ENCODE results near the gene MXRA7. TPM values are rescaled to one million over a fixed set of nuclear protein-coding genes. Genes with fewer than 3 reads are reported as not detected.

Gene MXRA7
- total RNA-seq, 1 experiment from 2014 or later: 77.9 TPM

DNA sequence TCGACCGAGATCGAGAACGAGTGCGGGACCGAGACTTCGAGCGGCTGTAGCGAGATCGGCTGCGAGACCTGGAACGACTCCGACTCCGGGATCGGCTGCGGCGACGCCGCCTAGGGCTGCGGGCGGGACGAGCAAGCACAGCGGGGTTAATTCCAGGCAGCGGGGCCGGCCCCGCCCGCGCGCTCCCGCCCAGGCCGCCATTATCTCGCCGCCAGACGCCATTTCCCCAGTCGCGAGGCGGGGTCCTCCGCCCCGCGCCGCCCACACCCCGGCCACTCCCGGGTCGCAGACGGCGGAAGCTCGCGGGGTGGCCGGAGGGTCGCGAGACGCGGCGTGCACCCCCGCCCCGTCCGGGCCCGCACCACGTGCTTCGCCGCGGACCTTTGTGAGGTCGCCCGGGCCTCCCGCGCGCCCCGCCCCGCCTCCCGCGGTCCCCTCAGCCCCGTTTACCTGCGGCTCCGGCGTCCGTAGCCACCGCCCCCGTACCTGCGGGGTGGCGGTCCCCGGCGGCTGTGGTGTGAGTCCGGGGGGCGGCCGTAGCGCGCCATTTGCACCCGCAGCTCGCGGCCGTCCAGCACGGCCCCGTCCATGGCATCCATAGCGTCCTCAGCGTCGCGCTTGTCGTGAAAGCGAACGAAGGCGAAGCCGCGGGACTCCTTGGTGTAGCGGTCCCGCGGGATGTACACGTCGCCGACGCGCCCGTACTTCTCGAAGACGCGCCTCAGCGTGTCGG, 25.8 kb upstream of the MXRA7 start:
- peaks cover 50% of the 10 kb centered on the region for H3K36me3 ChIP-seq (ENCODE audit: control insufficient read depth, insufficient read depth, low read length)

GRCh38 chr17:76735586-76736348, 25.0 kb upstream of the MXRA7 start:
- peaks cover 41% of the 10 kb centered on the region for H3K4me1 ChIP-seq (ENCODE audit: control insufficient read depth, insufficient read depth, low read length)
- H3K36me3 ChIP-seq (ENCODE audit: control insufficient read depth, insufficient read depth, low read length): peaks cover 47% of the 10 kb centered on the region
- intact Hi-C loops (cut with micrococcal nuclease; ENCODE audit: unreplicated experiment): no loop called here
- in situ Hi-C loops (cut with HindIII; ENCODE audit: low pct_unique_long_range_greater_than_20kb, low sequenced_read_pairs): no loop called here
- H3K27me3 ChIP-seq (ENCODE audit: control insufficient read depth, insufficient read depth, low read length): no peaks in the 10 kb centered on the region
- H3K9me3 ChIP-seq (ENCODE audit: control insufficient read depth, insufficient read depth, low read depth, low read length): no peaks in the 10 kb centered on the region
- ChIA-PET POLR2A (interaction anchor here (0.6 to 0.7 kb wide), 3 partner anchors 173 to 1406 kb away, joined by 3 to 5 read pairs (median 3); no protein-coding TSS in a partner anchor), CTCF (no interaction called here)
- no TSS peak for BruUV-seq (replicated peaks)
- no peak for DNase-seq (ENCODE audit: low read depth, low spot score)
- no peak for ATAC-seq
- H3K27ac ChIP-seq (ENCODE audit: low read length): peak overlapping the region; percentile 98
- H3K4me3 ChIP-seq (ENCODE audit: low read depth in 2 of 2, low read length in 2 of 2): peak overlapping the region; percentile 96 to 97
- TF ChIP-seq SIN3A (IDR thresholded peaks at IDR 0.05; ENCODE audit: borderline replicate concordance, insufficient read depth, low read depth, low read length): no peak
- TF ChIP-seq REST (IDR thresholded peaks at IDR 0.05; ENCODE audit: insufficient read depth in 1 of 2, low read depth in 2 of 2, low read length in 1 of 2): no peak
- TF ChIP-seq TCF7L2 (IDR thresholded peaks at IDR 0.05; ENCODE audit: low read depth, low read length): no peak
- no peak for TF ChIP-seq POLR2AphosphoS5 (IDR thresholded peaks at IDR 0.05; ENCODE audit: low read depth, low read length)

More for the DNA sequence above, 25.8 kb upstream of the MXRA7 start:
- peak overlapping the region; percentile 98 for H3K27ac ChIP-seq (ENCODE audit: low read length)
- peak overlapping the region; percentile 96 to 97 for H3K4me3 ChIP-seq (ENCODE audit: low read depth in 2 of 2, low read length in 2 of 2)
- DNase-seq (ENCODE audit: low read depth, low spot score): no peak
- ChIA-PET POLR2A (interaction anchor here (0.5 to 0.7 kb wide), 2 partner anchors 9 to 1405 kb away, joined by 3 to 10 read pairs; no protein-coding TSS in a partner anchor), CTCF (no interaction called here)
- TF ChIP-seq, protein P1, sequence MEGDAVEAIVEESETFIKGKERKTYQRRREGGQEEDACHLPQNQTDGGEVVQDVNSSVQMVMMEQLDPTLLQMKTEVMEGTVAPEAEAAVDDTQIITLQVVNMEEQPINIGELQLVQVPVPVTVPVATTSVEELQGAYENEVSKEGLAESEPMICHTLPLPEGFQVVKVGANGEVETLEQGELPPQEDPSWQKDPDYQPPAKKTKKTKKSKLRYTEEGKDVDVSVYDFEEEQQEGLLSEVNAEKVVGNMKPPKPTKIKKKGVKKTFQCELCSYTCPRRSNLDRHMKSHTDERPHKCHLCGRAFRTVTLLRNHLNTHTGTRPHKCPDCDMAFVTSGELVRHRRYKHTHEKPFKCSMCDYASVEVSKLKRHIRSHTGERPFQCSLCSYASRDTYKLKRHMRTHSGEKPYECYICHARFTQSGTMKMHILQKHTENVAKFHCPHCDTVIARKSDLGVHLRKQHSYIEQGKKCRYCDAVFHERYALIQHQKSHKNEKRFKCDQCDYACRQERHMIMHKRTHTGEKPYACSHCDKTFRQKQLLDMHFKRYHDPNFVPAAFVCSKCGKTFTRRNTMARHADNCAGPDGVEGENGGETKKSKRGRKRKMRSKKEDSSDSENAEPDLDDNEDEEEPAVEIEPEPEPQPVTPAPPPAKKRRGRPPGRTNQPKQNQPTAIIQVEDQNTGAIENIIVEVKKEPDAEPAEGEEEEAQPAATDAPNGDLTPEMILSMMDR (IDR thresholded peaks at IDR 0.05): no peak; the same call in 1 of the 2 replicates
- TF ChIP-seq TCF7L2 (IDR thresholded peaks at IDR 0.05; ENCODE audit: low read depth, low read length): no peak
- TF ChIP-seq POLR2AphosphoS5 (IDR thresholded peaks at IDR 0.05; ENCODE audit: low read depth, low read length): no peak; the same call in 1 of the 2 replicates
- TF ChIP-seq REST (IDR thresholded peaks at IDR 0.05; ENCODE audit: insufficient read depth in 1 of 2, low read depth in 2 of 2, low read length in 1 of 2): no peak
- TF ChIP-seq SIN3A (IDR thresholded peaks at IDR 0.05; ENCODE audit: borderline replicate concordance, insufficient read depth, low read depth, low read length): peak; percentile 90; the same call in 1 of the 2 replicates
- intact Hi-C loops (cut with micrococcal nuclease; ENCODE audit: unreplicated experiment) (no loop called here), in situ Hi-C loops (cut with HindIII; ENCODE audit: low pct_unique_long_range_greater_than_20kb, low sequenced_read_pairs) (no loop called here)
- peaks cover 42% of the 10 kb centered on the region for H3K4me1 ChIP-seq (ENCODE audit: control insufficient read depth, insufficient read depth, low read length)
- H3K27me3 ChIP-seq (ENCODE audit: control insufficient read depth, insufficient read depth, low read length): no peaks in the 10 kb centered on the region
- no peaks in the 10 kb centered on the region for H3K9me3 ChIP-seq (ENCODE audit: control insufficient read depth, insufficient read depth, low read depth, low read length)
- ATAC-seq: peak; percentile 13
- no TSS peak for BruUV-seq (replicated peaks)

Measured in Panc1 (cell line).